ENCODE data around the gene EMC9. TPM values are rescaled to one million over a fixed set of nuclear protein-coding genes. Genes with fewer than 3 reads are reported as not detected.

Gene EMC9
- total RNA-seq, 1 donor from 2014 or later: 14.0 TPM

DNA sequence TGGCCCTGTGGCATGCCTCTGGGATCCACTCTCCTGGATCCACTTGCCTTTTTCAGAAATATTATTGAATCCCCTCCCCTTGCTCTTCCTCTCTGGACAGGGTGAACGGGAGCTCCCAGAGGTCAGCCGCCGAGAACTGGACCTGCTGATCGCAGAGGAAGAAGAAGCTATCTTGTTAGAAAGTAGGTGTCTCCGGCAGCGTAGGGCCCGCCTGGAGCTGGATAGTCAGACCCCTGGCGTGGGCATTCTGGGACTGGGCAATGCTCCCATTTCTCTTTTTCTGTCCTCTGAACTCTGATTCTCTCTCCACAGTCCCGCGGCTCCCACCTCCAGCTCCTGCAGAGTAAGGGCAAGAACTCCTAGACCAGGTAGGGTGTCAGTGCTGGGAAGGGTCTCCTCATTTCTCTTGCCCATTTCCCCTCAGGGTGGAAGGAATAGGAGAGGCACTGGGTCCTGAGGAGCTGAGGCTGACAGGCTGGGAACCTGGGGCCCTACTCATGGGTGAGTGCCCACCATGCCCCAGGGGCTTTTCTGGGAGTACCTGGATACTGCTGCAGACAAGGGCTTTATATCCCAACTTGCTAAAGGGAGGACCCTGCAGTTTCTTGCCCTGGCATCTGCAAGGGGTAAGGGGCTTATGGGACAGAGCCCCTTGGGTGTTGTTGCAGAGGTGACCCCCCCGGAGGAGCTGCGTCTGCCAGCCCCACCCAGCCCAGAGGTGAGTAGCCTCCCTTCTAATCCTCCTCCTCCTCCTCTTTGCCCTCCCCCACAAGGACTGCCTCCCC lies 35.8 kb upstream of the EMC9 start:
- H3K9me3 Mint-ChIP-seq (ENCODE audit: low read depth): no peaks in the 10 kb centered on the region
- H3K27me3 Mint-ChIP-seq (ENCODE audit: low read depth): no peaks in the 10 kb centered on the region
- H3K36me3 Mint-ChIP-seq (ENCODE audit: low read depth): peaks cover 15% of the 10 kb centered on the region
- no peak overlapping the region for H3K27ac Mint-ChIP-seq (ENCODE audit: unreplicated experiment)
- DNase-seq (ENCODE audit: low spot score): no peak
- H3K4me1 Mint-ChIP-seq (ENCODE audit: low read depth): no peaks in the 10 kb centered on the region
- TF ChIP-seq, protein P1, sequence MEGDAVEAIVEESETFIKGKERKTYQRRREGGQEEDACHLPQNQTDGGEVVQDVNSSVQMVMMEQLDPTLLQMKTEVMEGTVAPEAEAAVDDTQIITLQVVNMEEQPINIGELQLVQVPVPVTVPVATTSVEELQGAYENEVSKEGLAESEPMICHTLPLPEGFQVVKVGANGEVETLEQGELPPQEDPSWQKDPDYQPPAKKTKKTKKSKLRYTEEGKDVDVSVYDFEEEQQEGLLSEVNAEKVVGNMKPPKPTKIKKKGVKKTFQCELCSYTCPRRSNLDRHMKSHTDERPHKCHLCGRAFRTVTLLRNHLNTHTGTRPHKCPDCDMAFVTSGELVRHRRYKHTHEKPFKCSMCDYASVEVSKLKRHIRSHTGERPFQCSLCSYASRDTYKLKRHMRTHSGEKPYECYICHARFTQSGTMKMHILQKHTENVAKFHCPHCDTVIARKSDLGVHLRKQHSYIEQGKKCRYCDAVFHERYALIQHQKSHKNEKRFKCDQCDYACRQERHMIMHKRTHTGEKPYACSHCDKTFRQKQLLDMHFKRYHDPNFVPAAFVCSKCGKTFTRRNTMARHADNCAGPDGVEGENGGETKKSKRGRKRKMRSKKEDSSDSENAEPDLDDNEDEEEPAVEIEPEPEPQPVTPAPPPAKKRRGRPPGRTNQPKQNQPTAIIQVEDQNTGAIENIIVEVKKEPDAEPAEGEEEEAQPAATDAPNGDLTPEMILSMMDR (IDR thresholded peaks at IDR 0.05): no peak
- no peak overlapping the region for H3K4me3 Mint-ChIP-seq (ENCODE audit: unreplicated experiment)

DNA sequence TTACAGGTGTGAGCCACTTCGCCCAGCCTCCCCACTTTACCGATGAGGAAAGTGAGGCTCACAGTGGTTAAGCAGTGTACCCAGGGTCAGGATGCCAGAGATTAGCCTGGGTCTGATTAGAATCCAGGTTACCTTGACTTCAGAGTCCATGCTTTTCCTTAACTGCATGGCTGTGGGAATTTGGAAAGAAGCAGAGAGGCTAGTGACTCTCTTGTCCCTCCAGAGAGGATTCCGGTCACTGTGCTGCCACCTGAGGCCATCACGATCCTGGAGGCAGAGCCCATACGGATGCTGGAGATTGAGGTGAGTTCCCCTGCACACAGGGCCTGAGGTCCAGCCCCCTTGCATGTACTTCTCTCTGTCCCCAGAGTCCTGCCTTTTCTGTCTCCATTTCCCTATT lies 35.2 kb upstream of the EMC9 start:
- no peak for DNase-seq (ENCODE audit: low spot score)
- H3K36me3 Mint-ChIP-seq (ENCODE audit: low read depth): peaks cover 11% of the 10 kb centered on the region
- no peaks in the 10 kb centered on the region for H3K27me3 Mint-ChIP-seq (ENCODE audit: low read depth)
- H3K9me3 Mint-ChIP-seq (ENCODE audit: low read depth): no peaks in the 10 kb centered on the region
- H3K27ac Mint-ChIP-seq (ENCODE audit: unreplicated experiment): no peak overlapping the region
- no peaks in the 10 kb centered on the region for H3K4me1 Mint-ChIP-seq (ENCODE audit: low read depth)
- H3K4me3 Mint-ChIP-seq (ENCODE audit: unreplicated experiment): no peak overlapping the region
- TF ChIP-seq, protein P1 (IDR thresholded peaks at IDR 0.05): no peak

DNA sequence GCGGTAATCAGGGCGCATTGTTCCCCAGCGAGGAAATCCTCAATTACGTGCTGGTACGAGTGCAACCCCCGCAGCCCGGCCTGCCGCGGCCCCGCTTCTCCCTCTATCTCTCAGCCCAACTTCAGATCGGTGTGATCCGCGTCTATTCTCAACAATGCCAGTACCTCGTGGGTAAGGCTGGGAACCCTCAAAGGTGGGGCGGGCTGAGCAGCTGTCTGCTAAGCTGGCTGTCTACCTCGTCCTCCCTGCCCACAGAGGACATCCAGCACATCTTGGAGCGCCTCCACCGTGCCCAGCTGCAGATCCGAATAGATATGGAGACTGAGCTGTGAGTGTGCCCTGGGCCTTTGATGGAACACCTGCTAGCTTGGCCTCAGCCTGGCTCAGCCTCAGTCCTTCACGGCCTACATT lies 31.5 kb upstream of the EMC9 start:
- Mint-ChIP-seq H3K4me1 (ENCODE audit: low read depth) (no peaks in the 10 kb centered on the region), H3K27ac (ENCODE audit: unreplicated experiment) (no peak overlapping the region)

DNA sequence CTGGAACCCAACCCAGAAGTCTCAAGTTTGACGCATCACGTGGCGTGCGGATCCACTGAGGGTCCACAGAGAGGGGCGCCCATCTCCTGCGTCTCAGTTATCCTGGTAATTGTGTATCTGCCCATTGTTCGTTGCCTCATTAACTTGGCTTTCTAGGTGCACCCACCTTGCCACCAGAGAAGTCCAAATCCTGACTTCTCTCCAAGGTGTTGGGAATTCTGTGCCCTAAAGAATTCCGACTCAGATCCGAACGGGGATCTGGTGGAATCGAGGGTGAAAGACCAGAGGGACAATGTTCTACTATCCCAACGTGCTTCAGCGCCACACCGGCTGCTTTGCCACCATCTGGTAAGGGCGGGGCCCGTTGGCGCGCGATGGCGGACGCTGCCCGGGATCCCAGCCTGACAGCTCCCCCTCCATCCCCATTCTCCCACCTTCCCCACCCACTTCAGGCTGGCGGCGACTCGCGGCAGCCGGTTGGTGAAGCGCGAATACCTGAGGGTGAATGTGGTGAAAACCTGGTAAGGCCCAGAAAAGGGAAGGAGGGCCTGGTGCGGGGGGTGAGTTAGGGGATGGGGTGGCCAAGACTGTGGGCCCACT lies 31.0 kb upstream of the EMC9 start:
- Mint-ChIP-seq H3K27ac (ENCODE audit: unreplicated experiment) (no peak overlapping the region), H3K36me3 (ENCODE audit: low read depth) (peaks cover 13% of the 10 kb centered on the region)

More for the DNA sequence above, 31.5 kb upstream of the EMC9 start:
- TF ChIP-seq, protein P1 (IDR thresholded peaks at IDR 0.05): no peak
- no peak overlapping the region for H3K4me3 Mint-ChIP-seq (ENCODE audit: unreplicated experiment)
- DNase-seq (ENCODE audit: low spot score): peak; percentile 79
- no peaks in the 10 kb centered on the region for H3K27me3 Mint-ChIP-seq (ENCODE audit: low read depth)
- peaks cover 10% of the 10 kb centered on the region for H3K36me3 Mint-ChIP-seq (ENCODE audit: low read depth)
- H3K9me3 Mint-ChIP-seq (ENCODE audit: low read depth): no peaks in the 10 kb centered on the region

More for the DNA sequence above, 31.0 kb upstream of the EMC9 start:
- DNase-seq (ENCODE audit: low spot score): peak; percentile 83
- Mint-ChIP-seq H3K4me3 (ENCODE audit: unreplicated experiment) (no peak overlapping the region), H3K4me1 (ENCODE audit: low read depth) (no peaks in the 10 kb centered on the region), H3K27me3 (ENCODE audit: low read depth) (no peaks in the 10 kb centered on the region), H3K9me3 (ENCODE audit: low read depth) (no peaks in the 10 kb centered on the region)
- TF ChIP-seq, protein P1 (IDR thresholded peaks at IDR 0.05): no peak

All from chondrocyte (in vitro differentiated cells).